AG09309 (cell line): ENCODE data around the gene BMPER.

ENCODE experiments used
- DNase-seq: peaks from one replicate; pipeline ENCODE4 v3.0.0-alpha.2; 2010; ENCODE audit warnings: low read depth
- H3K4me3 ChIP-seq: 2 replicates; pipeline ENCODE4 v1.5.1; 2011; ENCODE audit warnings: mild to moderate bottlenecking, low read depth, low read length, moderate library complexity; ENCODE audit not compliant: control insufficient read depth
- CTCF ChIP-seq: IDR thresholded peaks from 2 replicates; pipeline ENCODE4 v1.5.1; 2011; ENCODE audit warnings: mild to moderate bottlenecking, low read depth, low read length, inconsistent platforms; ENCODE audit not compliant: insufficient read depth, control insufficient read depth; ENCODE audit errors: missing control alignments

Gene BMPER

GRCh38 chr7:34093276-34093675 lies 187.9 kb downstream of the BMPER start:
- TF ChIP-seq CTCF = no peak
- no peak overlapping the region for H3K4me3 ChIP-seq
- no peak for DNase-seq

GRCh38 chr7:34096198-34096651 lies 190.9 kb downstream of the BMPER start:
- TF ChIP-seq CTCF = no peak
- H3K4me3 ChIP-seq = no peak overlapping the region
- peak; percentile 91 for DNase-seq

- no peak for DNase-seq
- no peak for TF ChIP-seq CTCF
- no peak overlapping the region for H3K4me3 ChIP-seq
Measured at GRCh38 chr7:34096777-34097176, 191.4 kb downstream of the BMPER start.

GRCh38 chr7:34100661-34101060 lies 195.3 kb downstream of the BMPER start:
- TF ChIP-seq CTCF = no peak
- DNase-seq = no peak
- H3K4me3 ChIP-seq = no peak overlapping the region

- no peak for TF ChIP-seq CTCF
- H3K4me3 ChIP-seq = no peak overlapping the region
- no peak for DNase-seq
Measured at GRCh38 chr7:34104115-34104514, 198.8 kb downstream of the BMPER start.

GRCh38 chr7:34104992-34105391 lies 199.7 kb downstream of the BMPER start:
- H3K4me3 ChIP-seq = no peak overlapping the region
- no peak for TF ChIP-seq CTCF
- no peak for DNase-seq

- peak; percentile 41 for DNase-seq
- no peak for TF ChIP-seq CTCF
- no peak overlapping the region for H3K4me3 ChIP-seq
Measured at GRCh38 chr7:34107276-34107675, 201.9 kb downstream of the BMPER start.
